ES-I3 (cell line): ENCODE data around the gene TOR4A.
A peak's percentile ranks its signal among the peaks of the same experiment; 100 is the strongest.
"Not testable (repeated sequence)": the region's sequence is repeated elsewhere in the genome, so short reads cannot be mapped to it uniquely, and the experiment has no call there.

Experiments used
- H3K36me3 ChIP-seq: 2 replicates; pipeline ENCODE4 v1.6.1; 2013; ENCODE audit warnings: mild to moderate bottlenecking, low read length, control low read depth, moderate library complexity; ENCODE audit not compliant: insufficient read depth
- H3K4me1 ChIP-seq: 2 replicates; pipeline ENCODE4 v1.6.1; 2013; ENCODE audit warnings: mild to moderate bottlenecking, control low read depth, low read length; ENCODE audit not compliant: insufficient read depth
- H3K9ac ChIP-seq: 2 replicates; pipeline ENCODE4 v1.6.1; 2013; ENCODE audit warnings: low read depth, mild to moderate bottlenecking, low read length, moderate library complexity
- H3K9me3 ChIP-seq: 2 replicates; pipeline ENCODE4 v1.6.1; 2013; ENCODE audit warnings: mild to moderate bottlenecking, low read length, moderate library complexity; ENCODE audit not compliant: control insufficient read depth, insufficient read depth

Gene TOR4A

GRCh38 chr9:137234758-137235423, 42.6 kb upstream of the TOR4A start:
- Histone ChIP-seq H3K9me3 (no peaks in the 10 kb centered on the region), H3K36me3 (no peaks in the 10 kb centered on the region), H3K4me1 (peaks cover 12% of the 10 kb centered on the region; the same call in 1 of the 2 replicates), H3K9ac (no peak overlapping the region)

GRCh38 chr9:137235424-137236237, 41.9 kb upstream of the TOR4A start:
- peaks cover 12% of the 10 kb centered on the region; the same call in 1 of the 2 replicates for H3K4me1 ChIP-seq
- no peak overlapping the region for H3K9ac ChIP-seq
- H3K36me3 ChIP-seq: no peaks in the 10 kb centered on the region
- H3K9me3 ChIP-seq: no peaks in the 10 kb centered on the region

- Histone ChIP-seq H3K9ac (peak overlapping the region; percentile 13; the same call in 1 of the 2 replicates), H3K9me3 (no peaks in the 10 kb centered on the region), H3K4me1 (peaks cover 12% of the 10 kb centered on the region; the same call in 1 of the 2 replicates), H3K36me3 (no peaks in the 10 kb centered on the region)
Observed at GRCh38 chr9:137236238-137236935, 41.1 kb upstream of the TOR4A start.

GRCh38 chr9:137236936-137237421, 40.5 kb upstream of the TOR4A start:
- H3K9me3 ChIP-seq: no peaks in the 10 kb centered on the region
- H3K4me1 ChIP-seq: peaks cover 12% of the 10 kb centered on the region; the same call in 1 of the 2 replicates
- peak overlapping the region; percentile 13; the same call in 1 of the 2 replicates for H3K9ac ChIP-seq
- no peaks in the 10 kb centered on the region for H3K36me3 ChIP-seq

GRCh38 chr9:137237759-137238726, 39.5 kb upstream of the TOR4A start:
- no peaks in the 10 kb centered on the region for H3K9me3 ChIP-seq
- H3K9ac ChIP-seq: no peak overlapping the region
- peaks cover 9% of the 10 kb centered on the region for H3K36me3 ChIP-seq
- peaks cover 16% of the 10 kb centered on the region; the same call in 1 of the 2 replicates for H3K4me1 ChIP-seq

- Histone ChIP-seq H3K36me3 (peaks cover 12% of the 10 kb centered on the region), H3K9ac (peak overlapping the region; percentile 94), H3K4me1 (peaks cover 26% of the 10 kb centered on the region; the same call in 1 of the 2 replicates)
- not testable (repeated sequence) for H3K9me3 ChIP-seq
Observed at GRCh38 chr9:137239541-137240200, 37.9 kb upstream of the TOR4A start.

- Histone ChIP-seq H3K9me3 (no peaks in the 10 kb centered on the region), H3K9ac (peak overlapping the region; percentile 94), H3K4me1 (peaks cover 30% of the 10 kb centered on the region; the same call in 1 of the 2 replicates), H3K36me3 (peaks cover 12% of the 10 kb centered on the region)
Observed at GRCh38 chr9:137240318-137240840, 37.1 kb upstream of the TOR4A start.

GRCh38 chr9:137240841-137241489, 36.6 kb upstream of the TOR4A start, which contains the start of gene TUBB4B:
Gene TUBB4B (plus strand): TSS chr9:137241287. CDS start chr9:137241361, 74 bp downstream.
- peaks cover 29% of the 10 kb centered on the region; the same call in 1 of the 2 replicates for H3K4me1 ChIP-seq
- no peaks in the 10 kb centered on the region for H3K9me3 ChIP-seq
- peaks cover 12% of the 10 kb centered on the region for H3K36me3 ChIP-seq

GRCh38 chr9:137241490-137242268, 35.8 kb upstream of the TOR4A start:
- Histone ChIP-seq H3K9me3 (no peaks in the 10 kb centered on the region), H3K4me1 (peaks cover 24% of the 10 kb centered on the region; the same call in 1 of the 2 replicates), H3K36me3 (peaks cover 12% of the 10 kb centered on the region), H3K9ac (peak overlapping the region; percentile 70)

More at GRCh38 chr9:137240841-137241489, 36.6 kb upstream of the TOR4A start, which contains the start of gene TUBB4B:
- H3K9ac ChIP-seq: peak within 1 kb of the TSS; percentile 94

- Histone ChIP-seq H3K36me3 (peaks cover 12% of the 10 kb centered on the region), H3K9ac (peak overlapping the region; percentile 70; the same call in 1 of the 2 replicates), H3K9me3 (no peaks in the 10 kb centered on the region), H3K4me1 (peaks cover 18% of the 10 kb centered on the region; the same call in 1 of the 2 replicates)
Observed at GRCh38 chr9:137242269-137243203, 35.0 kb upstream of the TOR4A start.

GRCh38 chr9:137243266-137243625, 34.3 kb upstream of the TOR4A start:
- not testable (repeated sequence) for H3K9me3 ChIP-seq
- peaks cover 18% of the 10 kb centered on the region; the same call in 1 of the 2 replicates for H3K4me1 ChIP-seq

More at GRCh38 chr9:137243266-137243625, 34.3 kb upstream of the TOR4A start:
- H3K9ac ChIP-seq: not testable (repeated sequence)
- H3K36me3 ChIP-seq: peaks cover 12% of the 10 kb centered on the region
